Glomerular visceral epithelial cell (primary cell): Measurements from ENCODE around the gene HADHB.
"Not testable (repeated sequence)": the region's sequence is repeated elsewhere in the genome, so short reads cannot be mapped to it uniquely, and the experiment has no call there.

Experiments
- DNase-seq: peaks from one replicate; pipeline ENCODE4 v3.0.0-alpha.2; 2016; ENCODE audit errors: extremely low spot score

The HADHB gene

DNA sequence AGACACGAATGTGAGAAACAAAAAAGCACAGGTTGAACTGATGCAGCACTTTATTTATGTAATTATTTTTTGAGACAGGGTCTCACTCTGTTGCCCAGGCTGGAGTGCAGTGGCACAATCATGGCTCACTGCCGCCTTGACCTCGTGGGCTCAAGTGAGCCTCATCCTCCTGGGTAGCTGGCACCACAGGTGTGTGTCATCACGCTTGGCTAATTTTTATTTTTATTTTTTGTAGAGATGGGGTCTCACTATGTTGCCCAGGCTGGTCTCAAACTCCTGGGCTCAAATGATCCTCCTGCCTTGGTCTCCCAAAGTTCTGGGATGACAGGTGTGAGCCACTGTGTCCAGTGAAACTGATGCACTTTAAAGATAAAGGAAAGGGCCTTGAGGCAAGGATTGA, 84.3 kb downstream of the HADHB start:
- DNase-seq = not testable (repeated sequence)

GRCh38 chr2:26330114-26330549, 85.4 kb downstream of the HADHB start:
- peak; percentile 77 for DNase-seq

GRCh38 chr2:26330604-26331003, 85.9 kb downstream of the HADHB start:
- DNase-seq = no peak

- not testable (repeated sequence) for DNase-seq
Observed at GRCh38 chr2:26331321-26331720, 86.6 kb downstream of the HADHB start.

DNA sequence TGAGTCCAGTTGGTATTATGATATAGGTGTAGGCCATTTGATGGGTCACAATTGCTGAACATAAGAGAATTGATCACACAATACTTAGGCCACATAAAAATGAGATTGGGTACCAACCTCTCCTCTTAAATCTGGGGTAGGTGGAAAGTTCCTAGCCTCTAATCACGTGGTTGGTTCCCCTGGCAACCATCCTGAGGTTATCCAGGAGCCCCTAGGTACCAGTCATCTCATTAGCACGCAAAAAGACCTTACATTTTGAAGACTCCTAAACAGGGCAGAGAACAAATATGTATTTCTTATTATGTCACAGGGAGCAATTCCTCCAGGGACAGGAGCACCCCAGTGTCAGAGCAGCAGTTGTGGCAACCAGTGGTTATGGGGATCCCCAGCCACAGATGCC, 88.6 kb downstream of the HADHB start:
- peak; percentile 9 for DNase-seq

GRCh38 chr2:26335231-26335630, 90.5 kb downstream of the HADHB start:
- DNase-seq = no peak

DNA sequence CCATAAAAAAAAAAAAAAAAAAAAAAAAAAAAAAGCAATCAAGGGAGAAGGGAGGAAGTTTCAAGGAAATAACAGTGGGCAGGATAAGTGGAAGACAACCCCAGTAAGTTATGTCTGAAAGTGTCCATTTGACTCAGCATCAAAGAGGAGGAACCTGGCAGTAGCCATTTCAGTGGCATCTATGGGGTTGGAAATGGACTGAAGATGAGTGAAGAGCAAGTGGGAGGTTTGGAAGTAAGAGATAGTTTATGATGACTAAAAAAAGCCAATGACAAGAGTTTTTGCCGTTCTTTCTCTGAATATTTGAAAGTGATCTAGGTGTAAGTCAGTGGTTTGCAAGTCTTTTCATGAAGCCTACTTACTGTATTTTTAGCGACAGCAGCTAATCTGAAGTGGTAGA, 92.0 kb downstream of the HADHB start:
- no peak for DNase-seq

GRCh38 chr2:26337298-26337697, 92.6 kb downstream of the HADHB start:
- DNase-seq = no peak
